H1 (cell line): Measurements from ENCODE around the gene AMH. TPM values are rescaled to one million over a fixed set of nuclear protein-coding genes. Genes with fewer than 3 reads are reported as not detected.

ENCODE experiments used
- CTCF ChIA-PET: fragments of 300-600 bp; sonication (Branson Sonifier 250); formaldehyde crosslinking; loops from one replicate; lab custom pipeline; 2021; ENCODE audit not compliant: partially characterized antibody; lab: Charles Lee
- POLR2A ChIA-PET: fragments of 300-600 bp; sonication (Branson Sonifier 250); formaldehyde crosslinking; loops from one replicate; lab custom pipeline; 2021; ENCODE audit warnings: inconsistent platforms; ENCODE audit not compliant: partially characterized antibody; lab: Charles Lee
- DNase-seq, 2 experiments: peaks; one replicate each; pipeline versions ENCODE4 v3.0.0 to v3.0.0-alpha.2; 2010 to 2022; ENCODE audit warnings: low spot score in 2 of 2, low read depth in 1 of 2, mixed read lengths in 1 of 2
- FAIRE-seq: peaks from 2 replicates; lab custom pipeline; 2011; peaks lifted over from hg19 to GRCh38; lab: Jason Lieb, UNC
- H2AFZ ChIP-seq: 2 replicates; pipeline ENCODE4 v1.8.1; 2012; ENCODE audit warnings: low read length, inconsistent platforms
- H2AK5ac ChIP-seq: 2 replicates; pipeline ENCODE4 v1.6.1; 2013; ENCODE audit warnings: low read depth, low read length
- H2BK120ac ChIP-seq: replicated peaks from 2 replicates; pipeline ENCODE3; 2013; ENCODE audit warnings: low read depth, low read length, inconsistent platforms
- H2BK12ac ChIP-seq: 2 replicates; pipeline ENCODE4 v1.6.1; 2013; ENCODE audit warnings: low read depth, low read length
- H2BK15ac ChIP-seq: 2 replicates; pipeline ENCODE4 v1.6.1; 2013; ENCODE audit warnings: low read length
- H2BK20ac ChIP-seq: 2 replicates; pipeline ENCODE4 v1.6.1; 2013; ENCODE audit warnings: low read length
- H2BK5ac ChIP-seq: 2 replicates; pipeline ENCODE4 v1.6.1; 2013; ENCODE audit warnings: low read depth, low read length
- H3K14ac ChIP-seq: 2 replicates; pipeline ENCODE4 v1.6.1; 2013; ENCODE audit warnings: inconsistent platforms; ENCODE audit not compliant: insufficient read length
- H3K18ac ChIP-seq: 2 replicates; pipeline ENCODE4 v1.6.1; 2013; ENCODE audit warnings: low read length; ENCODE audit errors: extremely low read depth
- H3K23ac ChIP-seq: 2 replicates; pipeline ENCODE4 v1.6.1; 2013; ENCODE audit warnings: inconsistent platforms; ENCODE audit not compliant: insufficient read length
- H3K23me2 ChIP-seq: 2 replicates; pipeline ENCODE4 v1.6.1; 2013; ENCODE audit warnings: low read depth, low read length
- H3K27ac ChIP-seq: 2 replicates; pipeline ENCODE4 v1.6.1; 2011; ENCODE audit warnings: low read depth, low read length, inconsistent platforms
- H3K27me3 ChIP-seq, 4 experiments: replicated peaks in 1 of 4; 1 replicate in 1 of 4; 2 replicates in 3 of 4; pipeline versions ENCODE4 v1.6.1 to v1.8.1; 2011 to 2013; ENCODE audit warnings: low read length in 3 of 4, mild to moderate bottlenecking in 3 of 4, inconsistent platforms in 2 of 4, mixed read lengths in 2 of 4, moderate library complexity in 1 of 4; ENCODE audit not compliant: control insufficient read depth in 3 of 4, insufficient read depth in 3 of 4; ENCODE audit errors: extremely low read depth in 1 of 4
- H3K36me3 ChIP-seq, 4 experiments: 2 replicates each; pipeline versions ENCODE4 v1.6.1 to v1.8.1; 2011 to 2013; ENCODE audit warnings: mild to moderate bottlenecking in 4 of 4, low read length in 3 of 4, moderate library complexity in 2 of 4, control low read depth in 1 of 4, inconsistent platforms in 1 of 4; ENCODE audit not compliant: insufficient read depth in 4 of 4, control insufficient read depth in 2 of 4
- H3K4ac ChIP-seq: replicated peaks from 2 replicates; pipeline ENCODE3; 2013; ENCODE audit warnings: low read length, low read depth, mixed read lengths, inconsistent platforms; ENCODE audit not compliant: insufficient read length
- H3K4me1 ChIP-seq, 4 experiments: replicated peaks in 1 of 4; 1 replicate in 1 of 4; 2 replicates in 3 of 4; pipeline versions ENCODE4 v1.6.1 to v1.8.1; 2011 to 2013; ENCODE audit warnings: low read length in 3 of 4, inconsistent platforms in 2 of 4, mixed read lengths in 1 of 4; ENCODE audit not compliant: insufficient read depth in 4 of 4, control insufficient read depth in 3 of 4
- H3K4me2 ChIP-seq, 2 experiments: 2 replicates each; pipeline versions ENCODE4 v1.6.1 to v1.8.1; 2011 to 2013; ENCODE audit warnings: low read depth in 2 of 2, low read length in 2 of 2, control low read depth in 1 of 2, inconsistent platforms in 1 of 2, mild to moderate bottlenecking in 1 of 2; ENCODE audit not compliant: insufficient read depth in 1 of 2
- H3K4me3 ChIP-seq, 4 experiments: fragments of 200-600, 300-600 bp in 1 of 4; sonication (generic), shearing (Covaris generic), sonication (Bioruptor Twin) in 1 of 4; 2 replicates each; pipeline versions ENCODE4 v1.5.1 to v1.8.1; 2011 to 2016; ENCODE audit warnings: low read length in 4 of 4, low read depth in 3 of 4, control low read depth in 2 of 4, inconsistent platforms in 2 of 4, mild to moderate bottlenecking in 2 of 4, mixed read lengths in 1 of 4, moderate library complexity in 1 of 4; ENCODE audit not compliant: insufficient read depth in 2 of 4; ENCODE audit errors: extremely low read depth in 1 of 4
- H3K56ac ChIP-seq: replicated peaks from 2 replicates; pipeline ENCODE3; 2013; ENCODE audit warnings: low read depth, mild to moderate bottlenecking, mixed read lengths, low read length, inconsistent platforms; ENCODE audit not compliant: insufficient read length
- H3K79me1 ChIP-seq: 2 replicates; pipeline ENCODE4 v1.6.1; 2013; ENCODE audit warnings: low read depth, low read length, control low read depth
- H3K79me2 ChIP-seq, 2 experiments: 2 replicates each; pipeline versions ENCODE4 v1.6.1 to v1.8.1; 2012 to 2013; ENCODE audit warnings: low read length in 2 of 2, mild to moderate bottlenecking in 2 of 2, inconsistent platforms in 1 of 2; ENCODE audit not compliant: insufficient read depth in 2 of 2, control insufficient read depth in 1 of 2
- H3K9ac ChIP-seq, 4 experiments: replicated peaks in 1 of 4; 1 replicate in 1 of 4; 2 replicates in 3 of 4; pipeline versions ENCODE4 v1.6.1 to v1.8.1; 2011 to 2013; ENCODE audit warnings: low read depth in 3 of 4, low read length in 3 of 4, control low read depth in 2 of 4, mild to moderate bottlenecking in 2 of 4, moderate library complexity in 2 of 4, inconsistent platforms in 1 of 4; ENCODE audit errors: extremely low read depth in 1 of 4
- H3K9me3 ChIP-seq, 2 experiments: 2 replicates each; pipeline versions ENCODE4 v1.6.1 to v1.8.1; 2012 to 2013; ENCODE audit warnings: mild to moderate bottlenecking in 2 of 2, moderate library complexity in 2 of 2, control low read depth in 1 of 2, inconsistent platforms in 1 of 2, low read depth in 1 of 2, low read length in 1 of 2, mixed read lengths in 1 of 2; ENCODE audit not compliant: insufficient read depth in 2 of 2
- H4K20me1 ChIP-seq, 2 experiments: replicated peaks in 1 of 2; 2 replicates each; pipeline versions ENCODE3 to v1.8.1; 2011 to 2013; ENCODE audit warnings: inconsistent platforms in 2 of 2, low read length in 2 of 2, mild to moderate bottlenecking in 1 of 2; ENCODE audit not compliant: insufficient read depth in 2 of 2, control insufficient read depth in 1 of 2
- H4K5ac ChIP-seq: 2 replicates; pipeline ENCODE4 v1.6.1; 2013; ENCODE audit warnings: low read length, low read depth, mixed read lengths, inconsistent platforms; ENCODE audit not compliant: insufficient read length
- H4K8ac ChIP-seq: 2 replicates; pipeline ENCODE4 v1.8.0; 2013; ENCODE audit warnings: mild to moderate bottlenecking, moderate library complexity, low read length, inconsistent platforms; ENCODE audit not compliant: insufficient read depth; ENCODE audit errors: extremely low read depth
- H4K91ac ChIP-seq: replicated peaks from 2 replicates; pipeline ENCODE3; 2013; ENCODE audit warnings: low read length, mixed read lengths, inconsistent platforms; ENCODE audit not compliant: insufficient read length
- BACH1 ChIP-seq: IDR thresholded peaks from 2 replicates; pipeline ENCODE4 v1.6.1; 2012; ENCODE audit warnings: low read length, improper control_type of control experiment
- CBX5 ChIP-seq: fragments of 300-800, 300-1000 bp; sonication (generic); IDR thresholded peaks from 2 replicates; pipeline ENCODE4 v1.7.1; 2016; ENCODE audit warnings: antibody characterized with exemption, low read length, low read depth
- EZH2 ChIP-seq: fragments of 200-600 bp; sonication (generic); IDR thresholded peaks from 2 replicates; pipeline ENCODE4 v1.7.1; 2012; ENCODE audit warnings: low read depth, mild to moderate bottlenecking, moderate library complexity, low read length, inconsistent platforms; ENCODE audit not compliant: severe bottlenecking
- FOSL1 ChIP-seq: IDR thresholded peaks from 2 replicates; pipeline ENCODE4 v1.6.1; 2011; ENCODE audit warnings: mild to moderate bottlenecking, low read depth, low read length, moderate library complexity; ENCODE audit not compliant: insufficient read depth
- GABPA ChIP-seq: IDR thresholded peaks from 2 replicates; pipeline ENCODE4 v1.6.1; 2011; ENCODE audit warnings: mild to moderate bottlenecking, low read length, moderate library complexity, borderline replicate concordance; ENCODE audit not compliant: insufficient read depth
- PHF8 ChIP-seq: fragments of 200-600 bp; sonication (generic); conservative IDR thresholded peaks from 2 replicates; pipeline ENCODE4 v1.7.1; 2012; ENCODE audit warnings: low read depth, mild to moderate bottlenecking, inconsistent platforms, low read length, moderate library complexity
- POLR2AphosphoS5 ChIP-seq: IDR thresholded peaks from 2 replicates; pipeline ENCODE4 v1.6.1; 2011; ENCODE audit warnings: low read depth, low read length
- POU5F1 ChIP-seq: IDR thresholded peaks from 2 replicates; pipeline ENCODE4 v1.6.1; 2011; ENCODE audit warnings: low read depth, mild to moderate bottlenecking, low read length, moderate library complexity
- WGBS, 2 experiments: shearing (Covaris generic) in 1 of 2; methylation state at CpG; one replicate each; pipeline versions ENCODE4 v1.1.6 to v1.1.7; 2013 to 2015; ENCODE audit warnings: low lambda C conversion rate in 2 of 2, mixed read lengths in 2 of 2, inconsistent platforms in 1 of 2, low coverage in 1 of 2, missing lambda C conversion rate in 1 of 2; ENCODE audit not compliant: insufficient replicate concordance in 2 of 2, insufficient coverage in 1 of 2, insufficient read length in 1 of 2; ENCODE audit errors: extremely low coverage in 1 of 2, missing lambda C conversion rate in 1 of 2; 5-methylcytosine and 5-hydroxymethylcytosine counted together
- polyA plus RNA-seq, 7 experiments: library from polyadenylated mRNA; depleted of rRNA in 3 of 7; stranded (reverse) in 5 of 7; unstranded in 2 of 7; fragments of >200 nt in 5 of 7; fragments of 200-250 nt in 2 of 7; gene quantifications; 1 replicate in 5 of 7; 2 replicates in 1 of 7; 4 replicates in 1 of 7; pipeline versions ENCODE4 v1.2.1 to v1.2.3, GENCODE V29; 2011 to 2013; ENCODE audit warnings: missing spikeins in 2 of 7, mixed read lengths in 2 of 7
- total RNA-seq: library from RNA; stranded (reverse); fragmentation: NEBNext Ultra II Directional; extraction: Animal tissue kit (Norgen Biotek cat#: 25700); gene quantifications from 2 replicates; pipeline ENCODE4 v1.2.1, GENCODE V29; 2021

AMH gene
- total and polyA plus RNA-seq, 2 of the 8 experiments (the other 6 are each of a cell fraction or from before 2014, with no cell fraction given) = 10.5 to 15.4 TPM

GRCh38 chr19:2251106-2252054 is 2.3 kb downstream of the AMH start:
- Histone ChIP-seq H4K91ac (no peak overlapping the region), H3K9me3 (no peaks in the 10 kb centered on the region; a peak in 1 of 4 replicates), H3K23ac (no peak overlapping the region), H3K4me2 (no peak overlapping the region), H3K9ac (no peak overlapping the region), H3K27me3 (peaks cover 0 to 23% (median 12%) of the 10 kb centered on the region in 4 experiments; a peak in 6 of 7 replicates), H4K20me1 (peaks cover 6 to 9% of the 10 kb centered on the region in 2 experiments), H2AK5ac (no peak overlapping the region), H2BK120ac (no peak overlapping the region), H3K27ac (no peak overlapping the region), H3K36me3 (peaks cover 5 to 15% (median 11%) of the 10 kb centered on the region in 4 experiments; a peak in 6 of 8 replicates), H3K79me2 (no peaks in the 10 kb centered on the region), H2BK15ac (no peak overlapping the region), H3K4me1 (peaks cover 0 to 4% (median 2%) of the 10 kb centered on the region in 4 experiments; a peak in 5 of 7 replicates), H2BK12ac (no peak overlapping the region), H3K14ac (no peak overlapping the region), H4K5ac (no peak overlapping the region), H3K56ac (no peak overlapping the region), H3K4ac (no peak overlapping the region), H2BK20ac (no peak overlapping the region), H3K18ac (no peak overlapping the region), H3K23me2 (peaks cover 12% of the 10 kb centered on the region; the same call in 1 of the 2 replicates), H3K4me3 (no peak overlapping the region), H4K8ac (peak overlapping the region; percentile 68; the same call in 1 of the 2 replicates), H2BK5ac (no peak overlapping the region), H2AFZ (no peak overlapping the region), H3K79me1 (no peaks in the 10 kb centered on the region)
- FAIRE-seq = no peak
- TF ChIP-seq PHF8 (no peak), EZH2 (no peak), FOSL1 (no peak), BACH1 (no peak), POLR2AphosphoS5 (0 out of 2 replicates have a peak, but pooled peaks have one; percentile 16), CBX5 (no peak), POU5F1 (no peak), GABPA (0 out of 2 replicates have a peak, but pooled peaks have one; percentile 6)
- POLR2A ChIA-PET = interaction anchor here (1.2 to 18.7 kb wide), 6 partner anchors 10 to 173 kb away, joined by 3 to 330 read pairs (median 56); partner anchors contain the start of genes PLEKHJ1 and SF3A2
- DNase-seq = peak in 1 of 2 experiments; percentile 57
- CTCF ChIA-PET = interaction anchor here (2.4 to 5.9 kb wide), 4 partner anchors 11 to 25 kb away, joined by 8 to 42 read pairs (median 25); no protein-coding TSS in a partner anchor
- WGBS, 2 experiments = 94% methylated on average over 65 of the region's 125 CpGs; no CpG with 5 or more reads in 1 of the 2 experiments
